GM18505 (cell line): ENCODE results near the gene DDR2.
"Not testable (repeated sequence)": the region's sequence is repeated elsewhere in the genome, so short reads cannot be mapped to it uniquely, and the experiment has no call there.

ENCODE experiments used
- ATAC-seq: cut with Tn5 transposase; IDR thresholded peaks from one replicate; pipeline ENCODE4 v1.9.1; 2021; ENCODE audit not compliant: unreplicated experiment
- POLR2A ChIP-seq: IDR thresholded peaks from 4 replicates; pipeline ENCODE4 v1.6.1; 2011; ENCODE audit warnings: borderline replicate concordance; ENCODE audit not compliant: insufficient read depth, insufficient read length; ENCODE audit errors: extremely low read depth

Gene DDR2

DNA sequence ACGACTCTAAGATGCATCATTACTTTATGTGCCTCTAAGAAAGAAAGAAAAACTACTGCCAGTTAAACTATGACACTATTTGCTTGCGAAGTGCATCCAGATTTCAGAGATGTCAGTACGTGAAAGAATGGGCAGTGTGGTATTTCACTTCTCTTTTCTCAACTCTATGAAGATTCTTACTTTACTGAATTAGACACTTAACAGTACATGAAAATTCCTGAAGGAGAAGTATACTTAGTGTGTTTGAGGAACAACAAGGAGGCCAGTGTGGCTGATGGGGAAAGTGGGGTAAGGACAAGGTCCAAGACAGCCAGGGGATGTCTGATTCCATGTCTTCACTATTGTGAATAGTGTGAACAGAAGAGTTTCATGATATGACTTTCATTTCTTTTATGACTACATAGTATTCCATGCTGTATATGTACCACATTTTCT is 104.4 kb downstream of the DDR2 start:
- ATAC-seq = peak; percentile 83
- no peak for TF ChIP-seq POLR2A

GRCh38 chr1:162740755-162741154 is 108.5 kb downstream of the DDR2 start:
- no peak for ATAC-seq
- TF ChIP-seq POLR2A = no peak

GRCh38 chr1:162741574-162741973 is 109.3 kb downstream of the DDR2 start:
- TF ChIP-seq POLR2A = no peak
- no peak for ATAC-seq

GRCh38 chr1:162746264-162746942 is 114.1 kb downstream of the DDR2 start:
- not testable (repeated sequence) for ATAC-seq

DNA sequence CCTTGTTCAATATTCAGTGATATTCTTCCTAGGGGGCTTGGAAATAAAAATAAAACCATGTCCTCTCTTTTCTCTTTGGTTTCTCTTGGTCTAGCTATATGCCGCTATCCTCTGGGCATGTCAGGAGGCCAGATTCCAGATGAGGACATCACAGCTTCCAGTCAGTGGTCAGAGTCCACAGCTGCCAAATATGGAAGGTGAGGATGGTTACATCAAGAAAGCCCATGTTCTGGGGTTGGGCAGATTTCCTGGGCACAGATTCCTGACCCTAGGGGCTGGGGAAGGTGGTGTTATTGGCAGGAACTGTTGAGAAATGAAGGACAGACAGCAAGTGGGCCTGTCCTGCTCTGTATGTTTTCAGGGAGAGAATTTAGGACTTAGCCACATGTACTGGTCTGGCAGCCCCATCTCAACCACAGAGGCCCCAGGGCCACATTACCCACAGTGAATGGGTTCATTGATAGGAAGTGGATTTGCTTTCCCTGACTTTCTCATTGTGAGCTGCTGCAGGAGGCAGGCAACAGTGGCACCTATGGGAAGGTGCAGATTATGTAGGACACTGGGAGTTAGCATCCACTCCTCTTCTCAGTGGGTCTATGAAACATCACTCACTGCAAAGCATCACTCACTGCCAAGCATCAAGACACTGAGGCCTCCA is 120.9 kb downstream of the DDR2 start:
- no peak for TF ChIP-seq POLR2A
- ATAC-seq = no peak

GRCh38 chr1:162753998-162754585 is 121.8 kb downstream of the DDR2 start:
- ATAC-seq = no peak
- TF ChIP-seq POLR2A = no peak

DNA sequence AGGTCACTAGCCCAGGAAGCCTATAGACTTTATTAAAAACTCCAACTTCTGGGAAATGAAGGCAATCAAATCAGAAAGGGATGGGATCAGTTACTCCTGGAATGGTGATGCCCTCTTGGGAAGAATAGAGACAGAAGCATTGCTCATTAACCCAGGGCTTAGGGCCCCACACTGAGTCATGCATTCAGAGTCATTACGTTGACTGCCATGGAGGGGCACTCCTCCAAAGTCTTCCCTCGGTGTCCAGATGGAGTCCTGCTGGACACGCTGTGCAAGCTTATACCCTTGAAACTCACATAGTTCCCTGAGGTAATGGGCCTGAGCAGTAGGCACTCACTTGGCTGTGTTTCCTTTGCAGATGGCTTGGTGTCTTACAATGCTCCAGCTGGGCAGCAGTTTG is 123.0 kb downstream of the DDR2 start:
- TF ChIP-seq POLR2A = no peak
- no peak for ATAC-seq

GRCh38 chr1:162756523-162756922 is 124.3 kb downstream of the DDR2 start:
- no peak for ATAC-seq

DNA sequence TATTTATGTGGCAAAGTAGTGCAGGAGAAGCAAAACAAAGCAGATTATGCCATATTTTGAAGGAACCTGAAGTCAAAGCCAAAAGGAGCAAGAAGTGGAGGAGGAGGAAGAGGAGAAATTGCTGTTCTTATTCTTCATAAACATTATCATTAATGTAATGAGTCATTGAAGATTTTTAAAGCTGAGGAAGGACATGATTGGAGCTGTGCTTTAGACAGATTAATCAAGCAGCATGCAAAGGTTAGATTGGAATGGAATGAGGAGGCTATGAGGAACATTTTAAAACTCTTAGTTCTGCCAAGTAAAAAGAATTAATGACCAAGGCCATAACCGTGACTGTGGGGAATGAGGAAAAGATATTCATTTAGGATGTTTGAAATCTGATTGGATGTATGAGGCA is 125.2 kb downstream of the DDR2 start:
- no peak for ATAC-seq
- TF ChIP-seq POLR2A = no peak

More at GRCh38 chr1:162756523-162756922, 124.3 kb downstream of the DDR2 start:
- TF ChIP-seq POLR2A = no peak

GRCh38 chr1:162765788-162766187 is 133.5 kb downstream of the DDR2 start:
- TF ChIP-seq POLR2A = no peak
- ATAC-seq = no peak

GRCh38 chr1:162772571-162773154 is 140.4 kb downstream of the DDR2 start:
- ATAC-seq = no peak

DNA sequence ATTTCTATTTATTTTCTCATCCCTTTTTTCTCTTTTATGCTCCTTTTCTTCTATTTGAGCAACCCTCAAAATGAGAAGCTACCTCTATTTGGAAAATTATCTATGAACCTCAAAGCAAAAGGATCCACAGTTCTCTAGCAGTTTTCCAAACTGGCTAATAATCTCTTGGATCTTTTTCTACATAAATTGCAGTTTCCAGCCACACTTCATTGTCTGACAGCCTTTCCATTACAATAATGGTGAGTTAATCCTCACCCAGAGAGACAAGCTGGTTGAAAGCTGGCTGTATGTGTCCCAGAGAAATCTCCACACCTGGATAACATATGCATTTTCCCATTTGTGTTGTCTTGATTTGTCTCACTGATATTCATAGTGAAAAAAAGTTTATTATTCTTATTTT is 141.7 kb downstream of the DDR2 start:
- TF ChIP-seq POLR2A = no peak
- no peak for ATAC-seq

More at GRCh38 chr1:162772571-162773154, 140.4 kb downstream of the DDR2 start:
- no peak for TF ChIP-seq POLR2A

GRCh38 chr1:162779043-162779442 is 146.8 kb downstream of the DDR2 start:
- no peak for TF ChIP-seq POLR2A
- ATAC-seq = no peak

- no peak for TF ChIP-seq POLR2A
- no peak for ATAC-seq
Measured at GRCh38 chr1:162782671-162783070, 150.4 kb downstream of the DDR2 start.

GRCh38 chr1:162784926-162785325 is 152.7 kb downstream of the DDR2 start:
- ATAC-seq = not testable (repeated sequence)

DNA sequence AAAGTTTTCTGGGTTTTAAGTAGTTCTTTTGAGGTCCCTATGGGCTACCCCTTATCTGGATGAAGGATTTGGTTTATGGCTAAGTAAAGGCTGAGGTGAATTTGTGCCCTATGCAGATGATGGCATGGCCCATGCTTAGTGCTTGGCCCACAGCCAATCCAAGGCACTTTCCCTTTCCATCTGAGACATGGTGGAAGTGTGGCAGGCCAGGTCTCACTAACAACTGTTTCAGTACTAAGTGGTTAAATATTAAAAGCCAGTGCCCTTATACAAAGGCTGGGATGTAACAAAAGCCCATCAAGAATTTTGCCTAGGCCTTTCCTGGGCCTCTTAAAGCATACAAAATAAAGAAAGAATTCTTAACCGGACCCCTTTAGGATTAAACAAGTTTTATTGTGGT is 156.5 kb downstream of the DDR2 start:
- not testable (repeated sequence) for ATAC-seq
